Measurements from ENCODE around the gene SLC1A2.

DNA sequence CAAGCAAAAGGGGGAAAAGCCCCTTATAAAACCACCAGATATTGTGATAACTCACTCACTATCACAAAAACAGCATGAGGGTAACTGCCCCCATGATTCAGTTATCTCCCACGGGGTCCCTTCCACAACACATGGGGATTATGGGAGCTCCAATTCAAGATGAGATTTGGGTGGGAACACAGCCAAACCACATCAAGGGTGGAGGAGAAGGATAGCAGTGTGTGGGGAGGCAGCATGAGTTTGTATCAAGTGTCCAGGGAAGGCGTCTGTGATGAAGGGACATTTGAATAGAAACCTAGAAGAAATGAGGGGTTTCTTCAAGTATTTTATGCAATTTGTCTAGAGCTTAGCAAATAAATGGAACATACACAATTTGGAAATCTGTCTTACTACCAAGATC lies 98.2 kb downstream of the SLC1A2 start:
- TF ChIP-seq, protein P1, sequence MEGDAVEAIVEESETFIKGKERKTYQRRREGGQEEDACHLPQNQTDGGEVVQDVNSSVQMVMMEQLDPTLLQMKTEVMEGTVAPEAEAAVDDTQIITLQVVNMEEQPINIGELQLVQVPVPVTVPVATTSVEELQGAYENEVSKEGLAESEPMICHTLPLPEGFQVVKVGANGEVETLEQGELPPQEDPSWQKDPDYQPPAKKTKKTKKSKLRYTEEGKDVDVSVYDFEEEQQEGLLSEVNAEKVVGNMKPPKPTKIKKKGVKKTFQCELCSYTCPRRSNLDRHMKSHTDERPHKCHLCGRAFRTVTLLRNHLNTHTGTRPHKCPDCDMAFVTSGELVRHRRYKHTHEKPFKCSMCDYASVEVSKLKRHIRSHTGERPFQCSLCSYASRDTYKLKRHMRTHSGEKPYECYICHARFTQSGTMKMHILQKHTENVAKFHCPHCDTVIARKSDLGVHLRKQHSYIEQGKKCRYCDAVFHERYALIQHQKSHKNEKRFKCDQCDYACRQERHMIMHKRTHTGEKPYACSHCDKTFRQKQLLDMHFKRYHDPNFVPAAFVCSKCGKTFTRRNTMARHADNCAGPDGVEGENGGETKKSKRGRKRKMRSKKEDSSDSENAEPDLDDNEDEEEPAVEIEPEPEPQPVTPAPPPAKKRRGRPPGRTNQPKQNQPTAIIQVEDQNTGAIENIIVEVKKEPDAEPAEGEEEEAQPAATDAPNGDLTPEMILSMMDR (IDR thresholded peaks at IDR 0.05): no peak
- TF ChIP-seq POLR2A (IDR thresholded peaks at IDR 0.05): no peak

Measured in uterus (tissue), 2 donors.